Vagina (tissue), 2 donors: ENCODE measurements around the gene FOXA3. TPM values are rescaled to one million over a fixed set of nuclear protein-coding genes. Genes with fewer than 3 reads are reported as not detected.

ENCODE experiments used
- DNase-seq, 2 donors: peaks; one replicate each; pipeline ENCODE4 v3.0.0-alpha.2; 2017; ENCODE audit errors: extremely low spot score in 2 of 2
- H3K27ac ChIP-seq: fragments of 200-600 bp; sonication (generic); one replicate; pipeline ENCODE4 v1.5.1; 2019
- H3K27me3 ChIP-seq: fragments of 200-600 bp; sonication (generic); one replicate; pipeline ENCODE4 v1.5.1; 2019
- H3K36me3 ChIP-seq, 2 donors: fragments of 200-600 bp; sonication (generic); one replicate each; pipeline ENCODE4 v1.5.1; 2017 to 2019
- H3K4me1 ChIP-seq: fragments of 200-600 bp; sonication (generic); one replicate; pipeline ENCODE4 v1.5.1; 2019
- H3K4me3 ChIP-seq, 2 donors: fragments of 200-600 bp; sonication (generic); 1 replicate in 1 of 2; 2 replicates in 1 of 2; pipeline ENCODE4 v1.5.1; 2016 to 2019
- H3K9me3 ChIP-seq: fragments of 200-600 bp; sonication (generic); one replicate; pipeline ENCODE4 v1.5.1; 2019
- CTCF ChIP-seq, 3 experiments: fragments of 450-650 bp in 2 of 3; fragments of 200-600 bp in 1 of 3; sonication (generic) in 1 of 3; IDR thresholded peaks; one replicate each; pipeline ENCODE4 v1.5.1; 2017 to 2019; ENCODE audit warnings: antibody characterized with exemption in 3 of 3, mild to moderate bottlenecking in 2 of 3, moderate library complexity in 2 of 3
- POLR2A ChIP-seq, 2 donors: fragments of 450-650 bp; IDR thresholded peaks; one replicate each; pipeline ENCODE4 v1.6.1; 2017; ENCODE audit warnings: antibody characterized with exemption in 2 of 2, mild to moderate bottlenecking in 2 of 2, moderate library complexity in 2 of 2
- POLR2AphosphoS5 ChIP-seq, 2 donors: sonication (generic); formaldehyde crosslinking; IDR thresholded peaks; one replicate each; pipeline ENCODE4 v1.9.0; 2017; ENCODE audit warnings: antibody characterized with exemption in 2 of 2, mild to moderate bottlenecking in 2 of 2, low read depth in 1 of 2; ENCODE audit not compliant: insufficient read depth in 1 of 2
- intact Hi-C: fragments of 100-400 bp; cut with DNase I; formaldehyde crosslinking; loops from one replicate; pipeline ENCODE4 v1.15.1; 2023
- total RNA-seq: library from RNA; depleted of rRNA; stranded (reverse); fragments of >200 nt; gene quantifications from one replicate; pipeline ENCODE4 v1.2.3, GENCODE V29; 2016

FOXA3 gene
- total RNA-seq, 1 donor from 2014 or later = not detected

GRCh38 chr19:45848922-45849321, 15.2 kb upstream of the FOXA3 start:
- TF ChIP-seq POLR2AphosphoS5 (IDR thresholded peaks at IDR 0.05; ENCODE audit: insufficient read depth in 1 of 2, low read depth in 1 of 2) = no peak
- TF ChIP-seq CTCF (IDR thresholded peaks at IDR 0.05) = no peak
- no peak for TF ChIP-seq POLR2A (IDR thresholded peaks at IDR 0.05)
- no peaks in the 10 kb centered on the region for H3K27me3 ChIP-seq
- no peak for DNase-seq
- no peaks in the 10 kb centered on the region for H3K4me1 ChIP-seq
- peaks cover 0 to 93% of the 10 kb centered on the region in 2 donors for H3K36me3 ChIP-seq
- no peak overlapping the region for H3K4me3 ChIP-seq
- intact Hi-C loops = no loop called here
- H3K9me3 ChIP-seq = no peaks in the 10 kb centered on the region
- no peak overlapping the region for H3K27ac ChIP-seq

GRCh38 chr19:45852145-45852750, 11.9 kb upstream of the FOXA3 start:
- DNase-seq = peak in 1 of 2 donors; percentile 72
- H3K9me3 ChIP-seq = no peaks in the 10 kb centered on the region
- H3K36me3 ChIP-seq = peaks cover 0 to 72% of the 10 kb centered on the region in 2 donors
- no peaks in the 10 kb centered on the region for H3K27me3 ChIP-seq
- H3K4me3 ChIP-seq = no peak overlapping the region
- intact Hi-C loops = no loop called here
- no peak overlapping the region for H3K27ac ChIP-seq
- H3K4me1 ChIP-seq = no peaks in the 10 kb centered on the region
- TF ChIP-seq POLR2AphosphoS5 (IDR thresholded peaks at IDR 0.05; ENCODE audit: insufficient read depth in 1 of 2, low read depth in 1 of 2) = no peak
- TF ChIP-seq CTCF (IDR thresholded peaks at IDR 0.05) = no peak
- TF ChIP-seq POLR2A (IDR thresholded peaks at IDR 0.05) = no peak

- Histone ChIP-seq H3K9me3 (no peaks in the 10 kb centered on the region), H3K4me3 (no peak overlapping the region), H3K27me3 (no peaks in the 10 kb centered on the region), H3K4me1 (no peaks in the 10 kb centered on the region), H3K27ac (no peak overlapping the region), H3K36me3 (peaks cover 0 to 64% of the 10 kb centered on the region in 2 donors)
- TF ChIP-seq CTCF (IDR thresholded peaks at IDR 0.05) (no peak), POLR2A (IDR thresholded peaks at IDR 0.05) (no peak), POLR2AphosphoS5 (IDR thresholded peaks at IDR 0.05; ENCODE audit: insufficient read depth in 1 of 2, low read depth in 1 of 2) (no peak)
- intact Hi-C loops = no loop called here
- peak in 1 of 2 donors; percentile 52 for DNase-seq
Observed at GRCh38 chr19:45852983-45853382, 11.1 kb upstream of the FOXA3 start.

- TF ChIP-seq CTCF (IDR thresholded peaks at IDR 0.05) (no peak), POLR2A (IDR thresholded peaks at IDR 0.05) (no peak), POLR2AphosphoS5 (IDR thresholded peaks at IDR 0.05; ENCODE audit: insufficient read depth in 1 of 2, low read depth in 1 of 2) (no peak)
- H3K36me3 ChIP-seq = peaks cover 0 to 59% of the 10 kb centered on the region in 2 donors
- H3K27ac ChIP-seq = no peak overlapping the region
- no peaks in the 10 kb centered on the region for H3K9me3 ChIP-seq
- intact Hi-C loops = no loop called here
- peak in 1 of 2 donors; percentile 71 for DNase-seq
- H3K27me3 ChIP-seq = no peaks in the 10 kb centered on the region
- no peak overlapping the region for H3K4me3 ChIP-seq
- no peaks in the 10 kb centered on the region for H3K4me1 ChIP-seq
Observed at GRCh38 chr19:45854167-45854778, 9.9 kb upstream of the FOXA3 start.
